ENCODE results near the gene STARD5. TPM values are rescaled to one million over a fixed set of nuclear protein-coding genes. Genes with fewer than 3 reads are reported as not detected.

The STARD5 gene
- total RNA-seq, 1 donor from 2014 or later: 5.8 TPM

- DNase-seq (ENCODE audit: low spot score in 2 of 2, unreplicated experiment in 2 of 2): peak; percentile 68 to 86
- TF ChIP-seq, protein P1, sequence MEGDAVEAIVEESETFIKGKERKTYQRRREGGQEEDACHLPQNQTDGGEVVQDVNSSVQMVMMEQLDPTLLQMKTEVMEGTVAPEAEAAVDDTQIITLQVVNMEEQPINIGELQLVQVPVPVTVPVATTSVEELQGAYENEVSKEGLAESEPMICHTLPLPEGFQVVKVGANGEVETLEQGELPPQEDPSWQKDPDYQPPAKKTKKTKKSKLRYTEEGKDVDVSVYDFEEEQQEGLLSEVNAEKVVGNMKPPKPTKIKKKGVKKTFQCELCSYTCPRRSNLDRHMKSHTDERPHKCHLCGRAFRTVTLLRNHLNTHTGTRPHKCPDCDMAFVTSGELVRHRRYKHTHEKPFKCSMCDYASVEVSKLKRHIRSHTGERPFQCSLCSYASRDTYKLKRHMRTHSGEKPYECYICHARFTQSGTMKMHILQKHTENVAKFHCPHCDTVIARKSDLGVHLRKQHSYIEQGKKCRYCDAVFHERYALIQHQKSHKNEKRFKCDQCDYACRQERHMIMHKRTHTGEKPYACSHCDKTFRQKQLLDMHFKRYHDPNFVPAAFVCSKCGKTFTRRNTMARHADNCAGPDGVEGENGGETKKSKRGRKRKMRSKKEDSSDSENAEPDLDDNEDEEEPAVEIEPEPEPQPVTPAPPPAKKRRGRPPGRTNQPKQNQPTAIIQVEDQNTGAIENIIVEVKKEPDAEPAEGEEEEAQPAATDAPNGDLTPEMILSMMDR (IDR thresholded peaks at IDR 0.05; ENCODE audit: unreplicated experiment): peak; percentile 57
- H3K9me3 Mint-ChIP-seq: no peaks in the 10 kb centered on the region
- H3K4me3 Mint-ChIP-seq: peak overlapping the region; percentile 53
- no peaks in the 10 kb centered on the region for H3K36me3 Mint-ChIP-seq
- peaks cover 10% of the 10 kb centered on the region for H3K4me1 Mint-ChIP-seq
- peaks cover 33% of the 10 kb centered on the region for H3K27me3 Mint-ChIP-seq (ENCODE audit: low read depth)
- peak overlapping the region; percentile 24 for H3K27ac Mint-ChIP-seq
Observed at GRCh38 chr15:81265944-81266775, 57.8 kb downstream of the STARD5 start.

DNA sequence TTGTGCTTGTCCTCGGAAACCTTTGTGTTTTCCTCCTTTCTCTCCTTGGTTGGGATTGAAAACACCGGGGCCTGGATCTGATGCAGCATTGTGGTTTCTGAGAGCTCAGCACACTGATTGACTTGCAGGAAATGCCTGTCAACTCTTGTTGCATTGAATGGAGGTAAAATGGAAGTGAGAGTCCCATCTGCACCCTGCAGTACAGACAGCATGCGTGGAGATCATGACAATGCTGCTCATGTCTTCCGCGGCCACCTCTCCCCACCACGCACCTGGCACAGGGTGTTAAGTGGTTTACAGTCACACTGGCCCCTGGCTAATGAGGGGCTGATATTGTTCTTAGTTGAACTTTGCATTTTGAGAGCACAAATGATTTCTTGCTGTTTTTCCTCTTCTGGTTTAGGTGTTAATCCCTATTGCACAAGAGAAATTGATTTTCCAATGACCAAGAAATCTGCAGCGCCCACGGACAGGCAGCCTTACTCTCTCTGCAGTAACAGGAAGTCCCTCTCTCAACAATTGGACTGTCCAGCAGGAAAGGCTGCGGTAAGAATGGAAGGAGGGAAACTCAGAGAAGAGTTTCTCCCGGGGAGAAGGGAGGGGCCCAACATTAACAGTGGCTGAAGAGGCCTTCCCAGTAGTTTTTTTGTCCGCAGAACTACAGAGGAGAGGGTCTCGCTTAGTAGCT lies 58.5 kb downstream of the STARD5 start:
- peaks cover 29% of the 10 kb centered on the region for H3K27me3 Mint-ChIP-seq (ENCODE audit: low read depth)
- TF ChIP-seq, protein P1 (IDR thresholded peaks at IDR 0.05; ENCODE audit: unreplicated experiment): no peak
- peaks cover 10% of the 10 kb centered on the region for H3K4me1 Mint-ChIP-seq
- no peaks in the 10 kb centered on the region for H3K9me3 Mint-ChIP-seq
- peak overlapping the region; percentile 53 for H3K4me3 Mint-ChIP-seq
- DNase-seq (ENCODE audit: low spot score in 2 of 2, unreplicated experiment in 2 of 2): no peak
- H3K36me3 Mint-ChIP-seq: no peaks in the 10 kb centered on the region
- H3K27ac Mint-ChIP-seq: no peak overlapping the region

DNA sequence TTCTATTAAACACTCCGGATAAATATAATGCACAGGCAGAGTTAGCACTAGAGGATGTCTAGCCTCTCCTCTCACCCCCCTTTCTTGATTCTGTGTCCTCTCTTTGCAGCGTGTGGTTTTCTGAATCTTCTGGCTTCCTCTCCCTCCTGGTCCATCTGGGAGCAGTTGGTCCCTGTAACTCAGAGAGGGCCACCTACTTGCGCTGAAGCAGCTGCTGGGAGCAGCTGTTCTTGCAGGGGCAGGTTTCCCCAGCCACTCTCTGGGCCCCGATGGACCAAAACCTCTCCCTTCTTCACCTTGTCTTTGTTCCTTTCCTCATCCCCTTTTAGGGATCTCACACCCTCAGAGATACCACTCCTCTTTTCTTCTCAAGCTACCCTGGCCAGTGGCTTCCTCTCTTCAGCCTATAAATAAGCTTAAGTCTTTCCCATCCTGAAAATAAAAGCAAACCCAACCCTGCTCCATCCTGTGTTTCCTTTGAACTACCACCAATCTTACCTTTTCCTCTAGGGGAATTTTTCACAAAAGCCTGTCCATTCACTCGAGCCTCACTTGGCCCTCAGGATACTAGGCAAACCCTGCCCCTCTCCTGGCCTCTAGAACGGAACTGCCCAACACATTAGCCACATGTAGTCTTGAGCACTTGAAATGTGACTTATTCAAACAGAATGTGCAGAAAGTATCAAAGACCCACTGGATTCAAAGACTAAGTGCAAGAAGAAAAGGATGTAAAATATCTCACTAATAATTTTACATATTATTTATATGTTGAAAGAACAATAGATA lies 59.7 kb downstream of the STARD5 start:
- Mint-ChIP-seq H3K4me3 (no peak overlapping the region), H3K9me3 (no peaks in the 10 kb centered on the region), H3K27me3 (ENCODE audit: low read depth) (peaks cover 26% of the 10 kb centered on the region), H3K4me1 (peaks cover 10% of the 10 kb centered on the region), H3K36me3 (no peaks in the 10 kb centered on the region), H3K27ac (no peak overlapping the region)
- TF ChIP-seq, protein P1 (IDR thresholded peaks at IDR 0.05; ENCODE audit: unreplicated experiment): no peak
- no peak for DNase-seq (ENCODE audit: low spot score in 2 of 2, unreplicated experiment in 2 of 2)

DNA sequence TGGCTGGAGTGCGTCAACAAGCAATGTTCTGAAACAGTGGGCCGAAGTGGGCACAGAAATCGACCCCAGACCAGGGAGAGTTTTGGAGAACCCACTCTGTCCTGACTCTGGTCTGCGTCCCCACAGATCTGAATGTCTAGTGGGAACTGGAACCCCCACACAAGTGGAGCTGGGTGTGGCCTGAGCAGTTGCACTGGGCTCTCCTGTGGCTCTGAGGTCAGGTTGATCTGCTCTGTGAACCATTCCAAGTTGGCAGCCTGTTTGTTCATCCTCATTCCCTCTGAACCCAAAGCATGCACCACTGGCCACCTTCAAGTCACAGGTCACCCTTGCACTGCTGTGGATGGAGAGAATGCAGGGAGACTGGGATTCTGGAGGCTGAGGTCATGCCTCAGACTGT lies 60.5 kb downstream of the STARD5 start:
- H3K4me1 Mint-ChIP-seq: peaks cover 10% of the 10 kb centered on the region
- TF ChIP-seq, protein P1 (IDR thresholded peaks at IDR 0.05; ENCODE audit: unreplicated experiment): no peak
- no peak for DNase-seq (ENCODE audit: low spot score in 2 of 2, unreplicated experiment in 2 of 2)
- no peaks in the 10 kb centered on the region for H3K36me3 Mint-ChIP-seq
- H3K4me3 Mint-ChIP-seq: no peak overlapping the region
- peaks cover 27% of the 10 kb centered on the region for H3K27me3 Mint-ChIP-seq (ENCODE audit: low read depth)
- no peak overlapping the region for H3K27ac Mint-ChIP-seq
- no peaks in the 10 kb centered on the region for H3K9me3 Mint-ChIP-seq

- peaks cover 9% of the 10 kb centered on the region for H3K4me1 Mint-ChIP-seq
- TF ChIP-seq, protein P1 (IDR thresholded peaks at IDR 0.05; ENCODE audit: unreplicated experiment): no peak
- no peak for DNase-seq (ENCODE audit: low spot score in 2 of 2, unreplicated experiment in 2 of 2)
- no peaks in the 10 kb centered on the region for H3K9me3 Mint-ChIP-seq
- no peak overlapping the region for H3K4me3 Mint-ChIP-seq
- no peaks in the 10 kb centered on the region for H3K36me3 Mint-ChIP-seq
- peaks cover 31% of the 10 kb centered on the region for H3K27me3 Mint-ChIP-seq (ENCODE audit: low read depth)
- no peak overlapping the region for H3K27ac Mint-ChIP-seq
Observed at GRCh38 chr15:81261172-81261811, 62.6 kb downstream of the STARD5 start.

Measured in mesothelial cell of epicardium (in vitro differentiated cells).